Adrenal gland (tissue), 5 donors: Measurements from ENCODE around the gene UGP2.

ENCODE experiments used
- POLR2A ChIP-seq, 2 donors: fragments of 450-650 bp; IDR thresholded peaks; one replicate each; pipeline ENCODE4 v1.6.1; 2017; ENCODE audit warnings: antibody characterized with exemption in 2 of 2, mild to moderate bottlenecking in 2 of 2, moderate library complexity in 1 of 2
- TF ChIP-seq, protein P1 (sequence below), 6 experiments: fragments of 450-650 bp in 4 of 6; fragments of 200-600 bp in 2 of 6; sonication (generic) in 1 of 6; IDR thresholded peaks; 1 replicate in 5 of 6; 2 replicates in 1 of 6; pipeline versions ENCODE4 v1.5.1 to v1.8.0; 2016 to 2021; ENCODE audit warnings: antibody characterized with exemption in 6 of 6, mild to moderate bottlenecking in 2 of 6, moderate library complexity in 1 of 6
- donor health status: DM: no; HTN: no; CAD: no.

DNA sequence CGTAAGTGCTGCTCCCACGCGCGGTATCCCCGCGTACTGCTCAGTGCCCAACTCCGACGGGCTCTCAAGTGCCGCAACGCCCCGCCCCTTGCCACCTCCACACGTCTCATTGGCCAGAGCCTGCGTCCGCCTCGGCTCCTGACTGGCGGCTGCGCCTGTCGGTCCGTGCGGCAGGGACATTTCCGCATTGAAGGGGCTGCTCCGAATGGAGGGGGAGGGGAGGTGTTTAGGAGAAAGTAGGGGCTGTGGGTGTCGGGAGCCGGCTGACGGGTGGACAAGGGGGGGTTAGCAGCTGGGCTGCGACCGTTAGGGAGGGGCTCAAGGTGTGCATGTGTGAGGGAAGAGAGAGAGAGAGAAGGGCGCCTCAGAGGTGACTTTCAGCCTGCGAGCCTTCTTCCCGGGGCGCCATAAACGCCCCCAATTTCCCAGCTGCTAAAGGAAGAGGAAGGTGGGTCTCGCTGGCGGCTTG is 877 bp upstream of the UGP2 start:
- TF ChIP-seq, protein P1, sequence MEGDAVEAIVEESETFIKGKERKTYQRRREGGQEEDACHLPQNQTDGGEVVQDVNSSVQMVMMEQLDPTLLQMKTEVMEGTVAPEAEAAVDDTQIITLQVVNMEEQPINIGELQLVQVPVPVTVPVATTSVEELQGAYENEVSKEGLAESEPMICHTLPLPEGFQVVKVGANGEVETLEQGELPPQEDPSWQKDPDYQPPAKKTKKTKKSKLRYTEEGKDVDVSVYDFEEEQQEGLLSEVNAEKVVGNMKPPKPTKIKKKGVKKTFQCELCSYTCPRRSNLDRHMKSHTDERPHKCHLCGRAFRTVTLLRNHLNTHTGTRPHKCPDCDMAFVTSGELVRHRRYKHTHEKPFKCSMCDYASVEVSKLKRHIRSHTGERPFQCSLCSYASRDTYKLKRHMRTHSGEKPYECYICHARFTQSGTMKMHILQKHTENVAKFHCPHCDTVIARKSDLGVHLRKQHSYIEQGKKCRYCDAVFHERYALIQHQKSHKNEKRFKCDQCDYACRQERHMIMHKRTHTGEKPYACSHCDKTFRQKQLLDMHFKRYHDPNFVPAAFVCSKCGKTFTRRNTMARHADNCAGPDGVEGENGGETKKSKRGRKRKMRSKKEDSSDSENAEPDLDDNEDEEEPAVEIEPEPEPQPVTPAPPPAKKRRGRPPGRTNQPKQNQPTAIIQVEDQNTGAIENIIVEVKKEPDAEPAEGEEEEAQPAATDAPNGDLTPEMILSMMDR (IDR thresholded peaks at IDR 0.05) = peak in 2 of 6 experiments; percentile 2 to 18
- TF ChIP-seq POLR2A (IDR thresholded peaks at IDR 0.05) = peak; percentile 96 to 99
